Measurements from ENCODE around the gene PRAMEF4. TPM values are rescaled to one million over a fixed set of nuclear protein-coding genes. Genes with fewer than 3 reads are reported as not detected.
"Not testable (repeated sequence)": the region's sequence is repeated elsewhere in the genome, so short reads cannot be mapped to it uniquely, and the experiment has no call there.

The PRAMEF4 gene
- total and polyA plus RNA-seq, 9 of the 15 experiments (the other 6 are each of a cell fraction or from before 2014, with no cell fraction given) = not detected

DNA sequence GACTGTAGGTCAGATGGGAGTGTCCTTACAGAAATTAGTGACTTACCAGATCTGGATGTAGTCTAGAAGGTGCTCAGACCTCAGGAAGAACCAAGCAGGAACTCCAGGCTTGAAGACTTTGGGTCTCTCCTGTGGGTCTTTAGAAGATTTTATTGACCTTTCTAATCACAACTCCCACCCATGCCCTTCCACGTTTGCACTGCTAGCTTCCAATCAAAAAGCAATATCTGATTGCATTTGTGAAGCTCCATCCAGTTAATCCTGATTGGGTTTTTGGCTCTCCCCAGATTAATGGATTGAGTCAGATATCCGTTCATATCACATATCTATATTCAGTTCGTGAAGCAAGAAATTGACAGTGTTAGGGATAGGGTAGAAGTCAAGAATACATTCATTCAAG lies 54.7 kb downstream of the PRAMEF4 start, which contains the start of gene PRAMEF11:
Gene PRAMEF11 (minus strand): TSS at position 101 of the 400 bp plus-strand sequence. CDS start 2,621 bp downstream, outside the sequence.
- intact Hi-C loops (cut with micrococcal nuclease); H3K9me1 ChIP-seq (ENCODE audit: control insufficient read depth, insufficient read depth, low read length); H3K27me3 ChIP-seq (ENCODE audit: control insufficient read depth in 2 of 2, insufficient read depth in 2 of 2, low read length in 2 of 2); BruUV-seq (replicated peaks); POLR2A ChIA-PET; H4K20me1 ChIP-seq (replicated peaks; ENCODE audit: control insufficient read depth, insufficient read depth, low read length); H3K27ac ChIP-seq (ENCODE audit: extremely low read depth, low read depth, low read length); H3K9ac ChIP-seq (ENCODE audit: insufficient read depth in 1 of 2, low read depth in 2 of 2, low read length in 2 of 2); H3K79me2 ChIP-seq (ENCODE audit: control insufficient read depth, insufficient read depth, low read length); H3K4me1 ChIP-seq (replicated peaks in 1 of 2; ENCODE audit: control insufficient read depth in 2 of 2, insufficient read depth in 2 of 2, low read length in 2 of 2); FAIRE-seq; H3K4me3 ChIP-seq; H3K36me3 ChIP-seq (ENCODE audit: control insufficient read depth, insufficient read depth, low read length); H3K9me3 ChIP-seq (replicated peaks; ENCODE audit: control insufficient read depth, insufficient read depth, low read depth, low read length); H2AFZ ChIP-seq (ENCODE audit: low read depth, low read length); ATAC-seq; H3K4me2 ChIP-seq (ENCODE audit: insufficient read depth, low read length); DNase-seq (ENCODE audit: extremely low read depth in 1 of 4, low spot score in 3 of 4); CTCF ChIA-PET (ENCODE audit: low intra/inter-chr PET ratio): not testable (repeated sequence)
- in situ Hi-C loops (cut with MboI) = loop anchor here (5.0 kb wide), 1 partner anchor 56 kb away; the partner anchor contains the start of gene PRAMEF4
- WGBS (ENCODE audit: insufficient coverage, low coverage, missing lambda C conversion rate) = 2% methylated on average over 3 of the region's 3 CpGs

Small RNAs within 50 kb of the gene (small RNA-seq; reads per million reads assigned to genes)
- gene RNU6-1072P = not detected

Other genes starting within 250 kb of the PRAMEF4 start
Only the 7 nearest of the 15 such genes appear.
- gene PRAMEF1, start 94.8 kb downstream of the PRAMEF4 start, total RNA-seq (2014; rRNA removed) = not detected in 2 replicates
- not detected in 2 replicates for gene PRAMEF1, start 94.8 kb downstream of the PRAMEF4 start, total RNA-seq (2014; rRNA removed; fragmentation: Illumina TruSeq; extraction: Trizol)
- not detected in 2 replicates for gene PRAMEF1, start 94.8 kb downstream of the PRAMEF4 start, total RNA-seq (2015; rRNA removed; fragmentation: Illumina TruSeq; extraction: Trizol)
- gene PRAMEF1, start 94.8 kb downstream of the PRAMEF4 start, total RNA-seq (2021) = not detected in 2 replicates
- gene PRAMEF1, start 94.8 kb downstream of the PRAMEF4 start, polyA plus RNA-seq (2011; rRNA removed) = not detected in 2 replicates
- not detected in 2 replicates for gene PRAMEF1, start 94.8 kb downstream of the PRAMEF4 start, polyA plus RNA-seq (2014; fragmentation: Illumina TruSeq; extraction: Trizol)
- not detected for gene PRAMEF1, start 94.8 kb downstream of the PRAMEF4 start, polyA plus RNA-seq (2014; fragmentation: Nextera tagmentation; extraction: Ambion mirVana)
- gene PRAMEF1, start 94.8 kb downstream of the PRAMEF4 start, polyA plus RNA-seq (2014; rRNA removed) = not detected in 2 replicates
- not detected in 2 replicates for gene PRAMEF11, start 54.8 kb downstream of the PRAMEF4 start, total RNA-seq (2014; rRNA removed)
- gene PRAMEF11, start 54.8 kb downstream of the PRAMEF4 start, total RNA-seq (2014; rRNA removed; fragmentation: Illumina TruSeq; extraction: Trizol) = not detected in 2 replicates
- gene PRAMEF11, start 54.8 kb downstream of the PRAMEF4 start, total RNA-seq (2015; rRNA removed; fragmentation: Illumina TruSeq; extraction: Trizol) = not detected in 2 replicates
- gene PRAMEF11, start 54.8 kb downstream of the PRAMEF4 start, total RNA-seq (2021) = not detected in 2 replicates
- gene PRAMEF11, start 54.8 kb downstream of the PRAMEF4 start, polyA plus RNA-seq (2011; rRNA removed) = not detected in 2 replicates
- not detected in 2 replicates for gene PRAMEF11, start 54.8 kb downstream of the PRAMEF4 start, polyA plus RNA-seq (2014; fragmentation: Illumina TruSeq; extraction: Trizol)
- gene PRAMEF11, start 54.8 kb downstream of the PRAMEF4 start, polyA plus RNA-seq (2014; fragmentation: Nextera tagmentation; extraction: Ambion mirVana) = not detected
- gene PRAMEF11, start 54.8 kb downstream of the PRAMEF4 start, polyA plus RNA-seq (2014; rRNA removed) = not detected in 2 replicates
- gene HNRNPCL1, start 37.5 kb downstream of the PRAMEF4 start, total RNA-seq (2014; rRNA removed) = not detected in 2 replicates
- gene HNRNPCL1, start 37.5 kb downstream of the PRAMEF4 start, total RNA-seq (2014; rRNA removed; fragmentation: Illumina TruSeq; extraction: Trizol) = not detected in 2 replicates
- gene HNRNPCL1, start 37.5 kb downstream of the PRAMEF4 start, total RNA-seq (2015; rRNA removed; fragmentation: Illumina TruSeq; extraction: Trizol) = not detected in 2 replicates
- not detected in 2 replicates for gene HNRNPCL1, start 37.5 kb downstream of the PRAMEF4 start, total RNA-seq (2021)
- 0.08 TPM in 1 of 2 replicates, not detected in the other for gene HNRNPCL1, start 37.5 kb downstream of the PRAMEF4 start, polyA plus RNA-seq (2011; rRNA removed)
- not detected in 2 replicates for gene HNRNPCL1, start 37.5 kb downstream of the PRAMEF4 start, polyA plus RNA-seq (2014; fragmentation: Illumina TruSeq; extraction: Trizol)
- not detected for gene HNRNPCL1, start 37.5 kb downstream of the PRAMEF4 start, polyA plus RNA-seq (2014; fragmentation: Nextera tagmentation; extraction: Ambion mirVana)
- gene HNRNPCL1, start 37.5 kb downstream of the PRAMEF4 start, polyA plus RNA-seq (2014; rRNA removed) = not detected in 2 replicates
- not detected in 2 replicates for gene PRAMEF2, start 29.1 kb downstream of the PRAMEF4 start, total RNA-seq (2014; rRNA removed)
- not detected in 2 replicates for gene PRAMEF2, start 29.1 kb downstream of the PRAMEF4 start, total RNA-seq (2014; rRNA removed; fragmentation: Illumina TruSeq; extraction: Trizol)
- not detected in 2 replicates for gene PRAMEF2, start 29.1 kb downstream of the PRAMEF4 start, total RNA-seq (2015; rRNA removed; fragmentation: Illumina TruSeq; extraction: Trizol)
- not detected in 2 replicates for gene PRAMEF2, start 29.1 kb downstream of the PRAMEF4 start, total RNA-seq (2021)
- not detected in 2 replicates for gene PRAMEF2, start 29.1 kb downstream of the PRAMEF4 start, polyA plus RNA-seq (2011; rRNA removed)
- not detected in 2 replicates for gene PRAMEF2, start 29.1 kb downstream of the PRAMEF4 start, polyA plus RNA-seq (2014; fragmentation: Illumina TruSeq; extraction: Trizol)
- gene PRAMEF2, start 29.1 kb downstream of the PRAMEF4 start, polyA plus RNA-seq (2014; fragmentation: Nextera tagmentation; extraction: Ambion mirVana) = not detected
- not detected in 2 replicates for gene PRAMEF2, start 29.1 kb downstream of the PRAMEF4 start, polyA plus RNA-seq (2014; rRNA removed)
- not detected in 2 replicates for gene PRAMEF10, start 12.1 kb upstream of the PRAMEF4 start, total RNA-seq (2014; rRNA removed)
- not detected in 2 replicates for gene PRAMEF10, start 12.1 kb upstream of the PRAMEF4 start, total RNA-seq (2014; rRNA removed; fragmentation: Illumina TruSeq; extraction: Trizol)
- gene PRAMEF10, start 12.1 kb upstream of the PRAMEF4 start, total RNA-seq (2015; rRNA removed; fragmentation: Illumina TruSeq; extraction: Trizol) = not detected in 2 replicates
- not detected in 2 replicates for gene PRAMEF10, start 12.1 kb upstream of the PRAMEF4 start, total RNA-seq (2021)
- not detected in 2 replicates for gene PRAMEF10, start 12.1 kb upstream of the PRAMEF4 start, polyA plus RNA-seq (2011; rRNA removed)
- gene PRAMEF10, start 12.1 kb upstream of the PRAMEF4 start, polyA plus RNA-seq (2014; fragmentation: Illumina TruSeq; extraction: Trizol) = not detected in 2 replicates
- gene PRAMEF10, start 12.1 kb upstream of the PRAMEF4 start, polyA plus RNA-seq (2014; fragmentation: Nextera tagmentation; extraction: Ambion mirVana) = not detected
- not detected in 2 replicates for gene PRAMEF10, start 12.1 kb upstream of the PRAMEF4 start, polyA plus RNA-seq (2014; rRNA removed)
- gene PRAMEF7, start 30.4 kb upstream of the PRAMEF4 start, total RNA-seq (2014; rRNA removed) = not detected in 2 replicates
- gene PRAMEF7, start 30.4 kb upstream of the PRAMEF4 start, total RNA-seq (2014; rRNA removed; fragmentation: Illumina TruSeq; extraction: Trizol) = not detected in 2 replicates
- not detected in 2 replicates for gene PRAMEF7, start 30.4 kb upstream of the PRAMEF4 start, total RNA-seq (2015; rRNA removed; fragmentation: Illumina TruSeq; extraction: Trizol)
- gene PRAMEF7, start 30.4 kb upstream of the PRAMEF4 start, total RNA-seq (2021) = not detected in 2 replicates
- not detected in 2 replicates for gene PRAMEF7, start 30.4 kb upstream of the PRAMEF4 start, polyA plus RNA-seq (2011; rRNA removed)
- not detected in 2 replicates for gene PRAMEF7, start 30.4 kb upstream of the PRAMEF4 start, polyA plus RNA-seq (2014; fragmentation: Illumina TruSeq; extraction: Trizol)
- not detected for gene PRAMEF7, start 30.4 kb upstream of the PRAMEF4 start, polyA plus RNA-seq (2014; fragmentation: Nextera tagmentation; extraction: Ambion mirVana)
- gene PRAMEF7, start 30.4 kb upstream of the PRAMEF4 start, polyA plus RNA-seq (2014; rRNA removed) = not detected in 2 replicates
- not detected in 2 replicates for gene PRAMEF6, start 61.4 kb upstream of the PRAMEF4 start, total RNA-seq (2014; rRNA removed)
- gene PRAMEF6, start 61.4 kb upstream of the PRAMEF4 start, total RNA-seq (2014; rRNA removed; fragmentation: Illumina TruSeq; extraction: Trizol) = not detected in 2 replicates
- gene PRAMEF6, start 61.4 kb upstream of the PRAMEF4 start, total RNA-seq (2015; rRNA removed; fragmentation: Illumina TruSeq; extraction: Trizol) = not detected in 2 replicates
- not detected in 2 replicates for gene PRAMEF6, start 61.4 kb upstream of the PRAMEF4 start, total RNA-seq (2021)
- gene PRAMEF6, start 61.4 kb upstream of the PRAMEF4 start, polyA plus RNA-seq (2011; rRNA removed) = not detected in 2 replicates
- not detected in 2 replicates for gene PRAMEF6, start 61.4 kb upstream of the PRAMEF4 start, polyA plus RNA-seq (2014; fragmentation: Illumina TruSeq; extraction: Trizol)
- not detected for gene PRAMEF6, start 61.4 kb upstream of the PRAMEF4 start, polyA plus RNA-seq (2014; fragmentation: Nextera tagmentation; extraction: Ambion mirVana)
- not detected in 2 replicates for gene PRAMEF6, start 61.4 kb upstream of the PRAMEF4 start, polyA plus RNA-seq (2014; rRNA removed)

All from K562 (cell line).